ENCODE data around the gene TARDBP. TPM values are rescaled to one million over a fixed set of nuclear protein-coding genes. Genes with fewer than 3 reads are reported as not detected.

TARDBP gene
- total and polyA plus RNA-seq, 9 of the 15 experiments (the other 6 are each of a cell fraction or from before 2014, with no cell fraction given): 122 to 515 (median 243) TPM

GRCh38 chr1:11012260-11013159 is at the start of gene TARDBP (continued):
- no peak for TF ChIP-seq HOMEZ (CRISPR knock-in tag; IDR thresholded peaks at IDR 0.05)
- TF ChIP-seq SNAPC5 (CRISPR knock-in tag; IDR thresholded peaks at IDR 0.05): no peak
- TF ChIP-seq ZNF121 (CRISPR knock-in tag; conservative IDR thresholded peaks at IDR 0.05): no peak
- no peak for TF ChIP-seq THRB (CRISPR knock-in tag; conservative IDR thresholded peaks at IDR 0.05)
- TF ChIP-seq SMARCB1 (IDR thresholded peaks at IDR 0.05; ENCODE audit: insufficient read length, low read depth): no peak
- no peak for TF ChIP-seq ELK3 (CRISPR knock-in tag; IDR thresholded peaks at IDR 0.05)
- peak; percentile 53; the same call in 1 of the 2 replicates for TF ChIP-seq HES1 (IDR thresholded peaks at IDR 0.05; ENCODE audit: low read depth)
- TF ChIP-seq RBM25 (IDR thresholded peaks at IDR 0.05; ENCODE audit: low read depth, low read length, severe bottlenecking): peak; percentile 13
- no peak for TF ChIP-seq HDAC6 (IDR thresholded peaks at IDR 0.05; ENCODE audit: low read depth, low read length)
- TF ChIP-seq SMARCE1 (IDR thresholded peaks at IDR 0.05): 0 out of 2 replicates have a peak, but pooled peaks have one; percentile 3
- TF ChIP-seq TAF9B (IDR thresholded peaks at IDR 0.05; ENCODE audit: partially characterized antibody): peak; percentile 95
- TF ChIP-seq NKRF (IDR thresholded peaks at IDR 0.05; ENCODE audit: borderline replicate concordance): peak; percentile 89
- TF ChIP-seq SP1 (CRISPR knock-in tag; IDR thresholded peaks at IDR 0.05): peak; percentile 95
- no peak for TF ChIP-seq THRA (IDR thresholded peaks at IDR 0.05)
- peak; percentile 4 to 97; a peak in 2 of 4 replicates for TF ChIP-seq TEAD1 (CRISPR knock-in tag; IDR thresholded peaks at IDR 0.05)
- no peak for TF ChIP-seq ADNP (tag; IDR thresholded peaks at IDR 0.05)

Data from K562 (cell line).